Putamen (tissue), 1 donor: ENCODE data around the gene HMGA1.
"Not testable (repeated sequence)": the region's sequence is repeated elsewhere in the genome, so short reads cannot be mapped to it uniquely, and the experiment has no call there.

Experiments used
- DNase-seq: peaks from one replicate; pipeline ENCODE4 v3.0.0-alpha.2; 2016; ENCODE audit warnings: low spot score

The HMGA1 gene

GRCh38 chr6:34240329-34241248, 3.9 kb downstream of the HMGA1 start:
- DNase-seq, result no peak

DNA sequence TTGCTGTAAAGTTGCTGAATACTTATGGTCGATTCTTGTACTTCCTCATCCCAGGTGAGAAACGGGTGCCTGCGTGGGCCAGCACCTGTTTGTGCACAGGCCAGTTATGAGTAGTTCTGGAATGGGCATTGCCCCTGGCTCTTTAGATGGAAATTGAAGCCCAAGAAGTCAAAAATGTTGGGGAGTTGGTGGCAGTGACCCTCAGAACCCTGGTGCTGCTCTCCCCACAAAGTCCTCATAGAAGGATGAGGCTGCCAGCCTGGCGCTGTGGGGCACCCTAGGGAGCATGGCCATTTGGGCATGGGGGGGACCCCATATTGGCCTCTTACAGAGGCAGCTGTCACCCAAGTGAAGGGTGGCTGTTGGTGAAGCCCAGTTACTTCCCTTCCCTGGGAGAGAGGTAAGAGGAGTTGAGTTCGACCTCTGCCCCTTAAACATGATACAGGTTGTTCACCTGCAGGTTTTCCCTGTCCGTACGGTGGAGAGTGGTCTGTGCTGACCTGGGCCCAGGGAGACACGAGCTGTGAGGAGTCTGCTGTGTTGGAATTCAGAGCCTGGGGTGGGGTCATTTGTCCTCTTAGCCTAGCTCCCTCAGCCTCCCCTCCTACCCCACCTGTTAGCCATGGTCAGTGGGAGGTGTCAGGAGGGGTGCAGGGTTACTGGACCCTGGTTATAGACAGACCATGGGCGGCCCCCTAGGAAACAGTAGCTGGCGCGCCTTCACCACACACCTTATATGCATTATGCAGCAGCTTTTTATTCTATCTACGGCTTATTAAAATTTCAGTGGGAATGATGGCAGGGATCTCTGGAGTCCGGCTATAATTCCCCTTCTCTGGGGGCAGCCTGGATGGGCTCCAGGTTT, 4.9 kb downstream of the HMGA1 start:
- no peak for DNase-seq

DNA sequence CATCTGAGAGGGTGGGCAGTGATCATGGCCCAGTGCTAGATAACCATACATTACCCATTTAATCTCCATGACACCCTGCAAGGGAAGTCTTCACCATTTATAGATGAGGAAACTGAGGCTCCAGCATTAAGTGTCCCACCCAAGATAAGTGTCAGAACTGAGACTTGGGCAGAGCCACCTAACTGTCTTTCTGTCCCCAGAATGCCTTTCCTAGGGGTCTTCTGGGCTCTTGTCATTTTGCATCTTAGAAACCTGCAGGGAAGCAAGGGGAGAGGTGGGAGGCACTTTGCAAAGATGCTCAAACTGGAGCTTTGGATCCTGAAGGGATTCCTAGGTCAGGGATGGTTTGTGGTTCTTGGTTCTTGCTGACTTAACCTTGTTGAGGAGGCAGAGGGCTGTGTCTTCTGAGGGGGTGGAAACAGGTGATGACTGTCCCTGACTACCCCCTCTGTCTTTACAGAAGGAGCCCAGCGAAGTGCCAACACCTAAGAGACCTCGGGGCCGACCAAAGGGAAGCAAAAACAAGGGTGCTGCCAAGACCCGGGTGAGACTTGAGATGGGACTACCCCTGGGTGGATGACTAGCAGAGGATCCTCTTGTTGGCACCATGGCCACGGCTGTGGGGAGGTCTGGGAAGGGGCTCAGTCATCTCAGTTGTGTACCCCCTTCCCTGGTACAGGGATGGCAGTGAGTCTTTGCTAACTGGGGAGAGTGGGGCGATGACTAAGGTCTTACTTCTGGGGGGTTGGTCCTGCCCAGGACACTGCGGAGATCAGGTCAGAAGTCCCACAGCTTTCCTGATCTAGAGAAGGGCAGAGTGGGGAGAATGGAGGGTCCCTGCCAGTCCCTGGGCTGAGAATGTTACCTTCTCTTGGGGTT, 5.8 kb downstream of the HMGA1 start:
- no peak for DNase-seq

- DNase-seq, result no peak
Observed at GRCh38 chr6:34243131-34243771, 6.6 kb downstream of the HMGA1 start.

- no peak for DNase-seq
Observed at GRCh38 chr6:34243901-34244884, 7.5 kb downstream of the HMGA1 start.

GRCh38 chr6:34245032-34245760, 8.5 kb downstream of the HMGA1 start:
- DNase-seq, result not testable (repeated sequence)

- not testable (repeated sequence) for DNase-seq
Observed at GRCh38 chr6:34245761-34246140, 9.1 kb downstream of the HMGA1 start.

GRCh38 chr6:34246249-34246562, 9.5 kb downstream of the HMGA1 start:
- DNase-seq, result no peak

- DNase-seq, result no peak
Observed at GRCh38 chr6:34246563-34247391, 10.1 kb downstream of the HMGA1 start.

DNA sequence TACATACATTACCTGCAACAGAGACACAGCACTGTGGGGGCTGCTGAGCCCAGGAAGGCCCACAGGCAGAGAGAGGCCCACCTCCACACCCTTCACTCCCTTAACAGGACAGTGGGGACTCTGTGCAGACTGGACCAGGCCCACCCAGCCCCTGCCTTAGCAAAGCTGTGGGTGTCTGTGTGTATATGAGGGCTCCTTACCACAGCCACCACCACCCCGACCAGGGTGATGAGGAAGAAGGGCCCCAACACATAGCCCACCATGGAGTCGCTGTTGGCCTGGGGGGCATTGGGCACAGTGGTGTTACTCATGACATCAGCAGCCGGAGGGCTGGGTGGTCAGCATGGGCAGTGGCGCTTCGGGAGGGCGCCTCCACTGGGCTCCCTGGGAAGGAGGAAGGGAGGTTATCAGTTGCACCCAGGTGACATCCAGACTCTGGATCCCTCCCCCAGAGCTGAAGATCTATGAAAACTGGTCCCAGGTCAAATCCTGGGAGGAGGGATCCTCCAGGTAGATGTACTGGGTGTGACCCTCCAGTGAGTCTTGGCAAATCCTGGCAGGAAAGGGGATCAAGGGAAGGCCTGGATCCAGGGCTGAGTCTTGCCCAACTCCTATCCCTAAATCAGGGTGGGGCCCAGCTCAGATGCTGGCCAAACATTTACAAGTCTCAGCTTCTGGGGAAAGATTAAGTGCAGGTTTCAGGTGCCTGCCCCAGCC, 11.0 kb downstream of the HMGA1 start:
- no peak for DNase-seq

DNA sequence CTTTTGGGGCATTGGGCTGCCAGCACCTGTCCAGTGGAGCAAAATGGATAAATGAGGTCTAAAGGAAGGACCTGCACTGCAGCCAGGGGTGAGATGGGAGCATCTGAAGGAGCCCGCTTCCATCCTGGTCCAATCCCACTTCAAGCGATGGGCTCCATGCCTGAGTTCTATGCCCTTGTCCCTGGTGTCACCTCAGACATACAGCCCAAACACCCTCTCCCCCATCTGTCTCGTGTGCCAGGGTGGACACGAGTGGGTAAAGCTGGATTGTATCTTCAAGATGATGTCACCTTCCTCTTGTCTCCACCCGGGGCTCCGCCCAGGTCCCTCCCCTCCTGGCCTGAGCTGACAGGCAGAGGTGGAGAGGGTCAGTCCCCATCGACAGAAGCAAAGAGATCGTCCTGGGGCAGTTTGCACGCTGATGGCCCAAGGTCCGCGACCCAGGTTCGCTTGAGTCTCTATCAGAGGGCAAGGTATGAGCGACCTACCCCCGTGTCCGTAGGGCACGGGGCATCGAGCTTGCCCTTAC, 11.6 kb downstream of the HMGA1 start:
- DNase-seq, result no peak

DNA sequence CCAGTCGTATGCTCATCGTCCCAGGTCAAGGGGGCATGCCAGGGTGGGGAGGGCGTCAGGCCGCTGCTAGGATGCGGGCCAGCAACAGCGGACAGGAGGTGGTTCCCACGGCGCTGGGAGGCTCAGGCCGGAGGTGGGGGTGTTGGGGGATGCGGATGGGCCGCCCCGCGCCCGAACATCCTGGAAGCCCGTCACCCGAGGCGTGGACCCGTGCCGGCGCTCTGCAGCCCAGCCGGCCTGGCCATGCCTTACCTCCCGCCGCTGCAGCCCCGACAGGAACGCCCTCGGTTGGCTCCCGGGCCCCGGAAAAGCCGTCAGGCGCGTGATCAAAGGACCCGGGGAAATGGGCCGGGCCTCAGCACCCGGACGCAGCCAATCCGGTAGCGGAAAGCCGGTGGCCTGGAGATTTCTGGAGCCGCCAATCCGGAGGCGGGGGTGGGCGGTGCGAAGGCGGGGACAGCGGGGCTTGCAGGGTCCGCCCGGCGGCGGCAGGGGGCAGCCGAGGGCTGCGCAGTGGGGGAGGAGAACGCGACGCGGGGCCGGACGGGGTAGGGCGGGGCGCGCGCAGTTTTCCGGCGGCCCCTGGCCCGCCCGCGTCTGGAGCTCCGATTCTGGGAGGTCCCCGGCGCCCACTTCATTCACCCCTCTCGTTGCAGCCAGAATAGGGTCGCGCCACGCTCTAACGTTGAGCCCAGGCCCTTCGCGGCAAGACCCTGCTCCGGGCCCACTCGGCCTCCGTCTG, 12.2 kb downstream of the HMGA1 start, which contains the start of gene SMIM29:
TSS of gene SMIM29 (minus strand) at position 280 of the 742 bp plus-strand sequence. CDS start 1,215 bp downstream, outside the sequence.
- DNase-seq, result peak; percentile 94

DNA sequence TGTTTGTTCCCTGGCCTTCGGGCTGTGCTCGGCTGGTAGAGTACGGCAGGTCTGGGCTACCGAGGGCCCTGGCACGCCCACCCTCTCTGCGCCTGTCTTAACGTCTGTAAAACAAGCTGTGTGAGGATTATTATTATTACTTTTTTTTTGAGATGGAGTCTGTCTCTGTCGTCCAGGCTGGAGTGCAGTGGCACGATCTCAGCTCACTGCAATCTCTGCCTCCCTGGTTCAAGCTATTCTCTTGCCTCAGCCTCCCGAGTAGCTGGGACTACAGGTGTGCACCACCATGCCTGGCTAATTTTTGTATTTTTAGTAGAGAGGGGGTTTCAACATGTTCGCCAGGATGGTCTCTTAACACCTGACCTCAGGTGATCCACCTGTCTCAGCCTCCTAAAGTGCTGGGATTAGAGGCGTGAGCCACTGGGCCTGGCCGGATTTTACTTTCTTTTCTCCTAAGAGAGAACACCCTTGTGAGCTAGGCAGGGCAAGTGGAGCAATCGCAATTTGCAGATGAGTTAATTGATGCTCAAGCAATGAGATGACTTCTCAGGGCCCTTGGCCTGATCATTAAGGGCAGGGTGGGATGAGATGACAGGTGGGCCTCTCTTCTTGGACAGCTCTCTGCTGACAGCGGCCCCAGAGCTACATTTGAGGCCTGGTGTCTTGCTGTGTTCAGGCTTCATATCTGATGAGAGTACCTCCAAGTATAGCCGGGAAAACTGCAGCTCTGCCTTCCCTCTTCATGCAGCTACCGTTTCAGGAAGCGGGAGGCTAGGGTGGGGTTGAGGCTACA, 13.0 kb downstream of the HMGA1 start:
- no peak for DNase-seq

DNA sequence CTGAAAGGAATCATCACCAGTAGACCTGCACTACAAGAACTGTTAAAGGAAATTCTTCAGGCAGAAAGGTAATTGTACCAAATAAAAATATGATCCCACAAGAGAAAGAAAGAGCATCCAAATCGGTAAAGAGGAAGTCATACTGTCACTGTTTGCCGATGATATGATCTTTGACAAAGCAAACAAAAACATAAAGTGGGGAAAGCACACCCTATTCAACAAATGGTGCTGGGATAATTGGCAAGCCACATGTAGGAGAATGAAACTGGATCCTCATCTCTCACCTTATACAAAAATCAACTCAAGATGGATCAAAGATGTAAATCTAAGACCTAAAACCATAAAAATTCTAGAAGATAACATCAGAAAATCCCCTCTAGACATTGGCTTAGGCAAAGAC, 15.7 kb downstream of the HMGA1 start:
- not testable (repeated sequence) for DNase-seq

DNA sequence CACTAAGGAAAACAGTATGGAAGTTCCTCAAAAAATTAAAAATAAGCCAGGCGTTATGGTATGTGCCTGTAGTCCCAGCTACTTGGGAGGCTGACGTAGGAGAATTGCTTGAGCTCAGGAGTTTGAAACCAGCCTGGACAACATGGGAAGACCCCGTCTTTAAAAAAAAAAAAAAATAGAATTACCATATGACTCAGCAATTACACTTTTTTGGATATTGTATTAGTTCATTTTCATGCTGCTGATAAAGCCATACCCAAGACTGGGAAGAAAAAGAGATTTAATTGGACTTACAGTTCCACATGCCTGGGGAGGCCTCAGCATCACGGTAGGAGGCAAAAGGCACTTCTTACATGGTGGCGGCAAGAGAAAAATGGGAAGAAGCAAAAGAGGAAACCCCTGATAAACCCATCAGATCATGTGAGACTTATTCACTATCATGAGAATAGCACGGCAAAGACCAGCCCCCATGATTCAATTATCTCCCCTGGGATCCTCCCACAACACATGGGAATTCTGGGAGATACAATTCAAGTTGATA, 22.9 kb downstream of the HMGA1 start:
- no peak for DNase-seq
